ENCODE data around the gene SPAG8.

The SPAG8 gene

GRCh38 chr9:35852267-35852815 lies 40.3 kb upstream of the SPAG8 start:
- no peak for TF ChIP-seq CTCF (IDR thresholded peaks at IDR 0.05; ENCODE audit: low read length)
- no peak for TF ChIP-seq EZH2 (IDR thresholded peaks at IDR 0.05; ENCODE audit: borderline replicate concordance, low read length)

GRCh38 chr9:35847792-35848572 lies 35.9 kb upstream of the SPAG8 start:
- Histone ChIP-seq H3K27ac (ENCODE audit: low read depth, low read length, poor library complexity, severe bottlenecking) (no peak overlapping the region), H3F3A (ENCODE audit: insufficient read depth, low read length) (no peaks in the 10 kb centered on the region), H3K9me3 (ENCODE audit: low read length) (no peaks in the 10 kb centered on the region), H3K4me1 (ENCODE audit: insufficient read depth, low read length, severe bottlenecking) (no peaks in the 10 kb centered on the region), H3K36me3 (ENCODE audit: insufficient read depth, low read length) (no peaks in the 10 kb centered on the region), H4K20me1 (ENCODE audit: insufficient read depth, low read length) (no peaks in the 10 kb centered on the region), H3K4me2 (ENCODE audit: low read length) (no peak overlapping the region), H3K27me3 (ENCODE audit: insufficient read depth, low read length) (no peaks in the 10 kb centered on the region), H3K4me3 (ENCODE audit: low read depth, low read length, poor library complexity, severe bottlenecking) (no peak overlapping the region), H2AFZ (ENCODE audit: low read length) (no peak overlapping the region), H3K79me2 (ENCODE audit: insufficient read depth, low read length) (no peaks in the 10 kb centered on the region), H3K9ac (ENCODE audit: low read length) (no peak overlapping the region), H3K9me2 (ENCODE audit: low read depth, low read length) (no peaks in the 10 kb centered on the region)
- TF ChIP-seq CTCF (IDR thresholded peaks at IDR 0.05; ENCODE audit: low read length) (no peak), EZH2 (IDR thresholded peaks at IDR 0.05; ENCODE audit: borderline replicate concordance, low read length) (no peak)

More at GRCh38 chr9:35852267-35852815, 40.3 kb upstream of the SPAG8 start:
- no peaks in the 10 kb centered on the region for H3K4me1 ChIP-seq (ENCODE audit: insufficient read depth, low read length, severe bottlenecking)
- H3K27me3 ChIP-seq (ENCODE audit: insufficient read depth, low read length) = no peaks in the 10 kb centered on the region
- no peak overlapping the region for H3K4me3 ChIP-seq (ENCODE audit: low read depth, low read length, poor library complexity, severe bottlenecking)
- H3F3A ChIP-seq (ENCODE audit: insufficient read depth, low read length) = no peaks in the 10 kb centered on the region
- no peaks in the 10 kb centered on the region for H4K20me1 ChIP-seq (ENCODE audit: insufficient read depth, low read length)
- no peak overlapping the region for H3K4me2 ChIP-seq (ENCODE audit: low read length)
- H3K79me2 ChIP-seq (ENCODE audit: insufficient read depth, low read length) = no peaks in the 10 kb centered on the region
- H3K9me3 ChIP-seq (ENCODE audit: low read length) = no peaks in the 10 kb centered on the region
- no peak overlapping the region for H2AFZ ChIP-seq (ENCODE audit: low read length)
- no peaks in the 10 kb centered on the region for H3K36me3 ChIP-seq (ENCODE audit: insufficient read depth, low read length)
- H3K9ac ChIP-seq (ENCODE audit: low read length) = no peak overlapping the region
- H3K9me2 ChIP-seq (ENCODE audit: low read depth, low read length) = no peaks in the 10 kb centered on the region
- no peak overlapping the region for H3K27ac ChIP-seq (ENCODE audit: low read depth, low read length, poor library complexity, severe bottlenecking)

- no peak overlapping the region for H3K27ac ChIP-seq (ENCODE audit: low read depth, low read length, poor library complexity, severe bottlenecking)
- no peaks in the 10 kb centered on the region for H3K79me2 ChIP-seq (ENCODE audit: insufficient read depth, low read length)
- no peaks in the 10 kb centered on the region for H3K36me3 ChIP-seq (ENCODE audit: insufficient read depth, low read length)
- TF ChIP-seq EZH2 (IDR thresholded peaks at IDR 0.05; ENCODE audit: borderline replicate concordance, low read length) = no peak
- no peak for TF ChIP-seq CTCF (IDR thresholded peaks at IDR 0.05; ENCODE audit: low read length)
- no peak overlapping the region for H3K4me2 ChIP-seq (ENCODE audit: low read length)
- H2AFZ ChIP-seq (ENCODE audit: low read length) = no peak overlapping the region
- H4K20me1 ChIP-seq (ENCODE audit: insufficient read depth, low read length) = no peaks in the 10 kb centered on the region
- H3F3A ChIP-seq (ENCODE audit: insufficient read depth, low read length) = no peaks in the 10 kb centered on the region
- no peak overlapping the region for H3K9ac ChIP-seq (ENCODE audit: low read length)
- no peaks in the 10 kb centered on the region for H3K27me3 ChIP-seq (ENCODE audit: insufficient read depth, low read length)
- no peaks in the 10 kb centered on the region for H3K9me2 ChIP-seq (ENCODE audit: low read depth, low read length)
- no peaks in the 10 kb centered on the region for H3K4me1 ChIP-seq (ENCODE audit: insufficient read depth, low read length, severe bottlenecking)
- H3K4me3 ChIP-seq (ENCODE audit: low read depth, low read length, poor library complexity, severe bottlenecking) = no peak overlapping the region
- no peaks in the 10 kb centered on the region for H3K9me3 ChIP-seq (ENCODE audit: low read length)
Measured at GRCh38 chr9:35845824-35846771, 34.0 kb upstream of the SPAG8 start.

Measured in OCI-LY1 (cell line).